ENCODE results near the gene SPTBN4. TPM values are rescaled to one million over a fixed set of nuclear protein-coding genes. Genes with fewer than 3 reads are reported as not detected.
"Not testable (repeated sequence)": the region's sequence is repeated elsewhere in the genome, so short reads cannot be mapped to it uniquely, and the experiment has no call there.

Gene SPTBN4
- total RNA-seq, 1 donor from 2014 or later: 0.17 TPM

DNA sequence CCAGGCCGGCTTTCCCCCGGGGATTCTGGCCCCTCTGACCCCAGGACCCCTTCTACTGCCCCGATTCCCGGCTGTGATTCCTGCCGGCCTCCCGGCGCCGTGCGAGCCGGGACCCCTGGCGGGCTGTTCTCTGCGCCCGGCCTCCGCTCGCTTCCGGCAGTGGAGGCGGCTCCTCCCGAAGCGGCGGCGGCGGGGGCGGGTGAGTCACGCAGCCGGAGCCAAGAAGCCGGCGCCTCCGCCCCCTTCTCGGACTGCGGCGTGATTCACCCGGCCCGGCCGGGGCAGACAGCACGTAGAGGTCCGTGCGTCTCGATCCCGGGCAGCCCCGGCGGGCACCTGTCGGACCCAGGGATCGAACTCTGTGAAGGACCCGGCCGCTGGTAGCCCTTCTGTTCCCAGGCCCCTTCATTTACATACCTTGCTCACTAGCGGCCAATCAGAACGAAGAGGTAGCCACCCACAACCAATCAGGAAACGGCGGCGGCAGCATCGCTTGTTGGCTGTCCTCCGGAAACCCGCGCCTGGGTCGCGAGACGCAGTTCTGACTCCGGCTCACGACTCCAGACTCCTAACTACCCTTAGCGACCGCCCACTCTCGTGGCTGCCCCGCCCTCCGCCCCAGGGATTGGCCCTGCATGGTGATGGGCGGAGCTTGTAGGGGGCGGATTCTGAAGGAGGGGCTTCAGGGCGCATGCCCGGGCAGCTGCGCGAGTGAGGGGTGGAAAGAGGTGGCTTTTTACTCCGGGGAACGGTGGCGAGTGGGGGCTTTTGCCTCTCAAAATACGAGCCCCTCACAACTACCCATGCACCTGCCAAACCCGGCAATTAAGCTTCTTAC is 41.1 kb upstream of the SPTBN4 start, which contains the start of gene SERTAD1:
TSS of gene SERTAD1 (minus strand) at position 543 of the 838 bp plus-strand sequence. CDS start 2,446 bp downstream, outside the sequence.
- TF ChIP-seq, protein P1, sequence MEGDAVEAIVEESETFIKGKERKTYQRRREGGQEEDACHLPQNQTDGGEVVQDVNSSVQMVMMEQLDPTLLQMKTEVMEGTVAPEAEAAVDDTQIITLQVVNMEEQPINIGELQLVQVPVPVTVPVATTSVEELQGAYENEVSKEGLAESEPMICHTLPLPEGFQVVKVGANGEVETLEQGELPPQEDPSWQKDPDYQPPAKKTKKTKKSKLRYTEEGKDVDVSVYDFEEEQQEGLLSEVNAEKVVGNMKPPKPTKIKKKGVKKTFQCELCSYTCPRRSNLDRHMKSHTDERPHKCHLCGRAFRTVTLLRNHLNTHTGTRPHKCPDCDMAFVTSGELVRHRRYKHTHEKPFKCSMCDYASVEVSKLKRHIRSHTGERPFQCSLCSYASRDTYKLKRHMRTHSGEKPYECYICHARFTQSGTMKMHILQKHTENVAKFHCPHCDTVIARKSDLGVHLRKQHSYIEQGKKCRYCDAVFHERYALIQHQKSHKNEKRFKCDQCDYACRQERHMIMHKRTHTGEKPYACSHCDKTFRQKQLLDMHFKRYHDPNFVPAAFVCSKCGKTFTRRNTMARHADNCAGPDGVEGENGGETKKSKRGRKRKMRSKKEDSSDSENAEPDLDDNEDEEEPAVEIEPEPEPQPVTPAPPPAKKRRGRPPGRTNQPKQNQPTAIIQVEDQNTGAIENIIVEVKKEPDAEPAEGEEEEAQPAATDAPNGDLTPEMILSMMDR (conservative IDR thresholded peaks at IDR 0.05; ENCODE audit: low read depth, low read length): peak; percentile 57
- peak within 1 kb of the TSS; percentile 74 for H3K4me3 ChIP-seq (ENCODE audit: low read depth, low read length)
- DNase-seq (ENCODE audit: low read depth): peak; percentile 88

DNA sequence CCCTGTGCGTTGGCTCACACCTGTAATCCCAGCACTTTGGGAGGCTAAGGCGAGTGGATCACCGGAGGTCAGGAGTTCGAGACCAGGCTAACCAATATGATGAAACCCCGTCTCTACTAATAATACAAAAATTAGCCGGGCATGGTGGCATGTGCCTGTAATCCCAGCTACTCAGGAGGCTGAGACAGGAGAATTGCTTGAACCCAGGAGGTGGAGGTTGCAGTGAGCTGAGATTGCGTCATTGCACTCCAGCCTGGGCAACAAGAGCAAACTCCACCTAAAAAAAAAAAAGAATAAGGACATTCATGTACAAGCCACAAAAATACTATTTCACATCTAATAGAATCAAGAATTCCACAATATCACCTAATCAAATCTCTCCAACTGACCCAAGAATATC is 38.6 kb upstream of the SPTBN4 start:
- not testable (repeated sequence) for DNase-seq (ENCODE audit: low read depth); H3K4me3 ChIP-seq (ENCODE audit: low read depth, low read length)

DNA sequence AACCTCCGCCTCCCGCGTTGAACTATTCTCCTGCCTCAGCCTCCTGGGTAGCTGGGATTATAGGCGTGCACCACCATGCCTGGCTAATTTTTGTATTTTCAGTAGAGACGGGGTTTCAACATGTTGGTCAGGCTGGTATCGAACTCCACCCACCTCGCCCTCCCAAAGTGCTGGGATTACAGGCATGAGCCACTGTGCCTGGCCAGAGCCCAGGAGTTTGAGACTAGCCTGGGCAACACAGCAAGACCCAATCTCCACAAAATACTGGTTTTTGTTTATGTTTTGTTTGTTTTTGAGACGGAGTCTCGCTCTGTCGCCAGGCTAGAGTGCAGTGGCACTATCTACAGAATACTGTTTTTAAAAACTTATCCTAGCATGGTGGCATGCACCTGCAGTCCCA is 36.6 kb upstream of the SPTBN4 start:
- not testable (repeated sequence) for H3K4me3 ChIP-seq (ENCODE audit: low read depth, low read length); DNase-seq (ENCODE audit: low read depth)

DNA sequence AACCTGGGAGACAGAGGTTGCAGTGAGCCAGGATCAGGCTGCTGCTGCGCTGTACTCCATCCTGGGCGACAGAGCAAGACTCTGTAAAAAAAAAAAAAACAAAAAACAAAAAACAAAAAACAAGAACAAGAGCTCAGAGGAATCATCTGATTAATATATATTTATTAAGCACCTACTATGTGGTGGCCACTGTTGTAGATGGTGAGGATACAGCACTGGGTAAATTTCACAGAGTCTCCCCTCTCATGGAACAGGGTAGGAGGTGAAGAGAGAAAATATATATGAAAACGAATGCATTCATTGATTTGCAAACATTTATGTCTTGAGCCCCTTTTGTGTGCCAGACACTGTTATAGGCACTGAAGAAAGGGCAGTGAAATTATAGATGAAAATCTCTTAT is 35.1 kb upstream of the SPTBN4 start:
- DNase-seq (ENCODE audit: low read depth): no peak
- TF ChIP-seq, protein P1 (conservative IDR thresholded peaks at IDR 0.05; ENCODE audit: low read depth, low read length): no peak
- H3K4me3 ChIP-seq (ENCODE audit: low read depth, low read length): no peak overlapping the region

DNA sequence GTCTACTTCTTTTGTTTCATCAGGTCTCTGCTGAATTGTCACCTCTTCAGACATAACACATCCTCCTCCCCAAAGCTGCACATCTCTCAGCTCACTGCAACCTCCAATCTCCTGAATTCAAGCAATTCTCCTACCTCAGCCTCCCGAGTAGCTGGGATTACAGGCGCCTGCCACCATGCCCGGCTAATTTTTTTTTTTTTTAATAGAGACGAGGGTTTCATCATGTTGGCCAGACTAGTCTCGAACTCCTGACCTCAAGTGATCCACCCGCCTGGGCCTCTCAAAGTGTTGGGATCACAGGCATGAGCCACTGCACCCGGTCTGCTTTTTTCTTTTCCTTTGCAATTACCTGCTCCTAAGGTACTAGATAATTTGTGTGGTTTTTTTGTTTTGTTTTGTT is 34.0 kb upstream of the SPTBN4 start:
- not testable (repeated sequence) for DNase-seq (ENCODE audit: low read depth)
- peak overlapping the region; percentile 42 for H3K4me3 ChIP-seq (ENCODE audit: low read depth, low read length)

DNA sequence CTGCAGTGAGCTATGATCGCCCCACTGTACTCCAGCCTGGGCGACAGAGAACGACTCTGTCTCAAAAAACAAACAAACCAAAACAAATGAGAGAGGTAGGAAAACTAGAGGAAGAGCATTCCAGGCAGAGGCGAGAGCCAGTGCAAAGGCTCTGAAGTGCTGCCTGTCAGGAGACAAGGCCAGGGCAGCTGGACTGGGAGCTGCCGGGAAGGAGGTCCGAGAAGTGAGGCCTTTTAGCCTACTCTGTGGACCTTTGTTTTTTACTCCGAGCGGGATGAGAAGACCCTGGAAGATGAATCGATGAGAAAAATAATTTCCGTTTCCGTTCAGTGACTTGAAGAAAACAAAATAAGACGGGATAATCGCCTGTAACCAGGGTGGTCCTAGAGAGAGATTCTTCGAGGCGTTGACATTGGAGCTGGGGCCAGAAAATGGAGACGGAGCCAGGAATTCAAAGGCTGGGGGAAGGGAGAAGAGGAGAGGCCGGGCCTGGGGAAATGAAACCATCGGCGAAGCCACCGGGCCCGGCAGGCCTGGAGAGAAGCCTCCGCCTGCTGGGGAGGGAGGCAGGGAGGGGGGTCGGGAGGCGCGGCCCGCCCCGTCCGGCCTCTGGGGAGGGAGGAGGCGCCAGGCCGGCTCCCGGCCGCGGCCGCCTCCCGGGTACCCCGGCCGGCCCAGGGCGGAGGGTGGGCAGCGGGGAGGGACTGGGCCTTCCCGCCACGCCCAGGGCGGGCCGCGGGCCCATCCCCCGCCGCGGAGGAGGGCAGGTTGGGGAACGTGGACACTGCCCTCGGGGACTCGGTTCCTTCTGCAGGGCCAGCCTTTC is 33.2 kb upstream of the SPTBN4 start:
- peak overlapping the region; percentile 42 for H3K4me3 ChIP-seq (ENCODE audit: low read depth, low read length)
- TF ChIP-seq, protein P1 (conservative IDR thresholded peaks at IDR 0.05; ENCODE audit: low read depth, low read length): no peak
- DNase-seq (ENCODE audit: low read depth): no peak

DNA sequence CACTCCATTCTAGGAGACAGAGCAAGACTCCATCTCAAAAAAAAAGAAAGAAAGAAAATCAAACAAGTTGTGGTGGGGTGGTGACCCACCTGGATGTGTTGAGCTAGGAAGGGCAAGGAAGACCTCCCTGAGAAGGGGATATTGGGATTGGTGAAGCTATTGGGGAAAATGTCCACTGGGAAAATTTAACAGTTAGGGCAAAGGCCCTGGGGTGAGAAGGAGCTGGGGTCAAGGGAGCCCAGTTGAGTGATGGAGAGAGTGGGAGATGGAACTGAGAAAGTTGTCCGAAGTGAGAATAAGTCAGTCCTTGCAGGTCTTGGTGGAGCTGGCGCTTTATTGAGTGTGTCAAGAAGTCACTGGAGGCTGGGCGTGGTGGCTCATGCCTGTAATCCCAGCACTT is 28.5 kb upstream of the SPTBN4 start:
- DNase-seq (ENCODE audit: low read depth): no peak
- TF ChIP-seq, protein P1 (conservative IDR thresholded peaks at IDR 0.05; ENCODE audit: low read depth, low read length): no peak
- no peak overlapping the region for H3K4me3 ChIP-seq (ENCODE audit: low read depth, low read length)

DNA sequence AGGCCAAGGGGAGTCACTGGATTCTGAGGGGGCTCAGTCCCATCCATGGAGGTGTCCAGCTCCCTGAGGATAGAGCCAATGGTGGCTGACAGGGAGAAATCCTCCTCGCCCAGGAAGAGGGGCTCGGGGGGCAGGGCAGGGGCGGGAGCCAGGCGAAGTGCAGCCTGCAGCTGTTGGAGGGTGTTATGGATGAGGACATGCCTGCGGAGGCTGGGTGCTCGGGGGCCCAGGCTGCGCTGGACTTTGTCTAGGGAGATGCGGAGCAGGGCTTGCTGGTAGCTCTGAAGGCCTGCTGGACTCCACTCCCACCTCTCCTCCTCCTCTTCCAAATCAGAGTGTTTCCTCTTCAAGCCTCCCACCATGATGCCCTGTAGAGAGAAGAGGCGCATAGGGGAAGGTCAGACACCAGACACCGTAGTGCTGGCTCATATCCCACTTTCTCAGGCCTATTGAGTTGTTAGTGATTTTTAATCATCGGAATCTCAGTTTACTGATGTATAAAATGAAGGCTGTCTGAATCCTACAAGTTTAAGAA is 25.0 kb upstream of the SPTBN4 start:
- DNase-seq (ENCODE audit: low read depth): no peak
- no peak overlapping the region for H3K4me3 ChIP-seq (ENCODE audit: low read depth, low read length)
- TF ChIP-seq, protein P1 (conservative IDR thresholded peaks at IDR 0.05; ENCODE audit: low read depth, low read length): no peak

Data from epithelial cell of proximal tubule (primary cell).